MCF 10A (cell line): ENCODE data around the gene ABLIM3. TPM values are rescaled to one million over a fixed set of nuclear protein-coding genes. Genes with fewer than 3 reads are reported as not detected.
"Not testable (repeated sequence)": the region's sequence is repeated elsewhere in the genome, so short reads cannot be mapped to it uniquely, and the experiment has no call there.

Experiments used
- BruUV-seq: library from RNA; stranded (reverse); fragments of 400-500 nt; replicated peaks from 2 replicates; lab custom pipeline; 2021; lab: Mats Ljungman, UMichigan
- CTCF ChIA-PET: fragments of 300-600 bp; sonication (Branson Sonifier 250); formaldehyde crosslinking; extraction: SDS; loops from one replicate; lab custom pipeline; 2021; ENCODE audit warnings: antibody characterized with exemption, inconsistent platforms; lab: Yijun Ruan, JAX
- POLR2A ChIA-PET: fragments of 300-600, 350-650 bp; sonication (Branson Sonifier 250); formaldehyde crosslinking; extraction: SDS; loops from one replicate; lab custom pipeline; 2020; ENCODE audit warnings: antibody characterized with exemption, inconsistent platforms; lab: Yijun Ruan, JAX
- DNase-seq: peaks from one replicate; pipeline ENCODE4 v3.0.0-alpha.2; 2018; ENCODE audit not compliant: unreplicated experiment
- H3K27ac Mint-ChIP-seq: one replicate; pipeline ENCODE4 v1.8.0; 2022; ENCODE audit warnings: mild to moderate bottlenecking, low read depth, mixed read lengths; ENCODE audit not compliant: unreplicated experiment
- H3K27me3 Mint-ChIP-seq: one replicate; pipeline ENCODE4 v1.8.0; 2022; ENCODE audit warnings: mixed read lengths; ENCODE audit not compliant: insufficient read depth, unreplicated experiment
- H3K36me3 Mint-ChIP-seq: one replicate; pipeline ENCODE4 v1.8.0; 2022; ENCODE audit warnings: mild to moderate bottlenecking, moderate library complexity, mixed read lengths; ENCODE audit not compliant: insufficient read depth, unreplicated experiment
- H3K4me1 Mint-ChIP-seq: one replicate; pipeline ENCODE4 v1.8.0; 2022; ENCODE audit warnings: mixed read lengths; ENCODE audit not compliant: insufficient read depth, unreplicated experiment
- H3K4me3 Mint-ChIP-seq: one replicate; pipeline ENCODE4 v1.8.0; 2022; ENCODE audit warnings: mild to moderate bottlenecking, moderate library complexity, mixed read lengths; ENCODE audit not compliant: unreplicated experiment
- H3K9me3 Mint-ChIP-seq: one replicate; pipeline ENCODE4 v1.8.0; 2022; ENCODE audit warnings: mixed read lengths; ENCODE audit not compliant: unreplicated experiment
- intact Hi-C: fragments of 100-400 bp; cut with micrococcal nuclease; formaldehyde crosslinking; loops from 2 replicates; pipeline ENCODE4 v1.14.1; 2022
- total RNA-seq: library from RNA; stranded (reverse); gene quantifications from 2 replicates; pipeline ENCODE4 v1.2.3, GENCODE V29; 2022
- TF ChIP-seq, protein P1 (sequence below): fragments of 200-600 bp; IDR thresholded peaks from one replicate; pipeline ENCODE4 v1.8.0; 2022; ENCODE audit warnings: antibody characterized with exemption, mild to moderate bottlenecking; ENCODE audit not compliant: unreplicated experiment

ABLIM3 gene
- total RNA-seq, 1 experiment from 2014 or later = 168 TPM

DNA sequence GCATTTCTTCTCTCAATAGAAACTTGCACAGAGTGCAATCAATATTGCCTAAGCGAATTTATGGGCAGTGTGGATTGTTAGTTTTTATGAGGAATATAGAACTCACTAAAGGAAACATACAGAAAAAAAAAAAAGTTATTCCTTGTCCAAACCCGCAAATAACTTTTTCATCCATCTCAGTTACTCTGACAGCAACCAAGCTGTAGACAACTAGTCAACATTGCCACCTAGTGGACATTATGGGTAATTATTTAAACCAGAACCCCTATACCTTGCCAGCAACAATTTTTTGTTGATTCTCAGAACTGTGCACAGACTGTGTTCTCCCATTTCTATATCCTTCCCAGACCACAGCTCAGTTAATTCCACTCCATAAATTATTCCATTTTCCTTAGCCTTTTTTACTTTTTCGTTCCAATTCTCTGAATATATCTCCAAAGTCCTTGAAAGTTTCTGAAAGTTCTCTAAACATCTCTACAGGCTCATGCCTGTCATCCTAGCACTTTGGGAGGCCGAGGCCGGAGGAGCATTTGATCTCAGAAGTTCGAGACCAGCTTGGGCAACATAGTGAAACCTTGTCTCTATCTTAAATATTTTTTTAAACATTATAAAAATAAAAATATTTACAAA, 127.8 kb downstream of the ABLIM3 start:
- TF ChIP-seq, protein P1, sequence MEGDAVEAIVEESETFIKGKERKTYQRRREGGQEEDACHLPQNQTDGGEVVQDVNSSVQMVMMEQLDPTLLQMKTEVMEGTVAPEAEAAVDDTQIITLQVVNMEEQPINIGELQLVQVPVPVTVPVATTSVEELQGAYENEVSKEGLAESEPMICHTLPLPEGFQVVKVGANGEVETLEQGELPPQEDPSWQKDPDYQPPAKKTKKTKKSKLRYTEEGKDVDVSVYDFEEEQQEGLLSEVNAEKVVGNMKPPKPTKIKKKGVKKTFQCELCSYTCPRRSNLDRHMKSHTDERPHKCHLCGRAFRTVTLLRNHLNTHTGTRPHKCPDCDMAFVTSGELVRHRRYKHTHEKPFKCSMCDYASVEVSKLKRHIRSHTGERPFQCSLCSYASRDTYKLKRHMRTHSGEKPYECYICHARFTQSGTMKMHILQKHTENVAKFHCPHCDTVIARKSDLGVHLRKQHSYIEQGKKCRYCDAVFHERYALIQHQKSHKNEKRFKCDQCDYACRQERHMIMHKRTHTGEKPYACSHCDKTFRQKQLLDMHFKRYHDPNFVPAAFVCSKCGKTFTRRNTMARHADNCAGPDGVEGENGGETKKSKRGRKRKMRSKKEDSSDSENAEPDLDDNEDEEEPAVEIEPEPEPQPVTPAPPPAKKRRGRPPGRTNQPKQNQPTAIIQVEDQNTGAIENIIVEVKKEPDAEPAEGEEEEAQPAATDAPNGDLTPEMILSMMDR = peak; percentile 91
- no TSS peak for BruUV-seq
- H3K27me3 Mint-ChIP-seq = no peaks in the 10 kb centered on the region
- H3K27ac Mint-ChIP-seq = no peak overlapping the region
- CTCF ChIA-PET = interaction anchor here (0.5 to 3.6 kb wide), 56 partner anchors 9 to 1058 kb away, joined by 3 to 32 read pairs (median 4); no protein-coding TSS in a partner anchor
- no peak overlapping the region for H3K4me3 Mint-ChIP-seq
- no peaks in the 10 kb centered on the region for H3K36me3 Mint-ChIP-seq
- intact Hi-C loops = loop anchor here (1.0 to 10.0 kb wide), 7 partner anchors 102 to 827 kb away; no protein-coding TSS in a partner anchor
- peaks cover 8% of the 10 kb centered on the region for H3K9me3 Mint-ChIP-seq
- POLR2A ChIA-PET = interaction anchor here (0.6 to 1.3 kb wide), 9 partner anchors 22 to 537 kb away, joined by 3 to 7 read pairs (median 4); no protein-coding TSS in a partner anchor
- peak; percentile 84 for DNase-seq
- H3K4me1 Mint-ChIP-seq = peaks cover 14% of the 10 kb centered on the region

DNA sequence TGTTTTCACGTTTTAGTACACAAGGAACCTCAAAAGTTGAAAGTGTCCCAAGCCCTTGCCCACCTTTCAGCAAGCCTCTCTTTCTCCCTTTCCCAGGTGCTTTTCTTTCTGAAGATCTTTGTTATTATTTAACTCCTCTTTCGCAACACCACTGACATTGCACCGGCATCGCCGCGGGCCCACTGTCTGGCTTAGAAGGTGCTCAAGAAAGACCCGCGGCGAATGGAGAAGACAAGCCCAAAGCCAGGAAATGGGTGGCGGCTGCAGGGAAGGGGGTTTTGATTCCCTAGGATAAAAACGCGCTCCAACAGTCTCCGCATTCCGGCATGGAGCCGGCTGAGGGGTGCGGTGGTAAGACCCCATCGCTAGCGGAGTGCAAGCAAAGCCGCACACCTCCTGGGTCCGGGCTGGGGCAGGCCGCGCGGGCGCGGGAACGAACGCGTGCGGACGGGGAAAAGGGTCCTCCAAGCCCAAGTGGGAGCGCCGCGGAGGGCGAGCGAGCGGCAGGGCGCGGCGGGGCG, 130.0 kb downstream of the ABLIM3 start:
- TF ChIP-seq, protein P1 = no peak
- ChIA-PET CTCF (interaction anchor here (0.6 to 3.6 kb wide), 7 partner anchors 101 to 888 kb away, joined by 3 to 32 read pairs (median 5); partner anchors contain the start of gene FBXO38), POLR2A (interaction anchor here (0.9 kb wide), 1 partner anchor 129 kb away, joined by 3 read pairs; no protein-coding TSS in a partner anchor)
- BruUV-seq = no TSS peak
- Mint-ChIP-seq H3K36me3 (no peaks in the 10 kb centered on the region), H3K9me3 (peaks cover 8% of the 10 kb centered on the region), H3K4me1 (peaks cover 14% of the 10 kb centered on the region), H3K4me3 (peak overlapping the region; percentile 78), H3K27ac (no peak overlapping the region), H3K27me3 (no peaks in the 10 kb centered on the region)
- intact Hi-C loops = loop anchor here (5.0 kb wide), 1 partner anchor 86 kb away; the partner anchor contains the start of gene PCYOX1L
- peak; percentile 73 for DNase-seq

DNA sequence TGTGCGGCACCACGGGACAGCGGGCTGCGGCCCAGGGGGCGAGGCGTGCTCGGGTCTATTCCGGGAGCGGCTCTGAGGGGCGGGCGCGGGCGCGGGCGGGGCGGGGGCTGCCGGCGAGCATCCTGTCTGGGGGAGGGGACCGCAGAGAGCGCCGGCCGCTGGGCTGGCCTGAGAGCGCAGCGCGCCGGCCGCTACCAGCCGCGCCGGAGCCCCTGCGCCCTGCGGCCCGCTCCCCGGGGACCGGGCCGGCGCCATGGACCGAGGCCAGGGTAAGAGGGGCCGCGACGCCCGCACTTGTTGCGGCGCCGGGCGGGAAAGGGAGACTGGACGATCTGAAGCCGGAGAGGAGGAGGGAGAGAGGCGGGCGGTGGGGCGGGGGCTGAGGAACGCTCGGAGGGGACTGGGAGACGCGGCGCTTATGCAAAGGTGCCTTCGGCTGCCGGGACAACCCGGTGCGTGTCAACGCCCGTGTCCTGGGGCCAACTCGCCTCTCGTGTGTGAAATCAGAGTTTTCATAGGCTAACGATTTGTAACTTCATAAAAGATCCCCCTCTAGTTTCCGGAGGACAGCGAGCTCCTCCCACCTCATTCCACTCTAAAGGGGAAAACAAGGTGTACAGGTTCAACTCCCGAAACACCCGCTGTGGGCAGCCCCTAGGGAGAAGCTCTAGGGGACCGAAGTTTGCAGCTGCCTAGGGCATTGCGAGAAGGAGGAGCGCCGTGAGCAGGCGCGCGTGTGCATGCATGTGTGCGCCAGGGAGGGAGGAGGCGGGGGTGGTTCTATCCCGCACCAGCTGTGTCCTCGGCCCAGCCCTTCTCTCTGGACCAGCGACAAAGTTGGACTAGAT, 130.6 kb downstream of the ABLIM3 start, which contains the start of gene AFAP1L1:
TSS of gene AFAP1L1 (plus strand) at position 144 of the 848 bp plus-strand sequence. CDS start at position 254, 110 bp downstream.
- CTCF ChIA-PET = interaction anchor here (0.7 to 1.0 kb wide), 5 partner anchors 53 to 531 kb away, joined by 3 to 6 read pairs (median 4); partner anchors contain the start of gene ABLIM3
- POLR2A ChIA-PET = interaction anchor here (0.6 to 2.5 kb wide), 10 partner anchors 8 to 296 kb away, joined by 3 to 10 read pairs (median 4); partner anchors contain the start of genes CSNK1A1 and GRPEL2
- H3K4me3 Mint-ChIP-seq = peak within 1 kb of the TSS; percentile 78
- H3K9me3 Mint-ChIP-seq = peaks cover 8% of the 10 kb centered on the region
- intact Hi-C loops = loop anchor here (5.0 kb wide), 1 partner anchor 85 kb away; the partner anchor contains the start of gene PCYOX1L
- H3K36me3 Mint-ChIP-seq = no peaks in the 10 kb centered on the region
- DNase-seq = peak; percentile 55
- peak within 1 kb of the TSS; percentile 12 for H3K27ac Mint-ChIP-seq
- TF ChIP-seq, protein P1 = no peak
- H3K4me1 Mint-ChIP-seq = peaks cover 14% of the 10 kb centered on the region
- BruUV-seq = no TSS peak
- no peaks in the 10 kb centered on the region for H3K27me3 Mint-ChIP-seq

DNA sequence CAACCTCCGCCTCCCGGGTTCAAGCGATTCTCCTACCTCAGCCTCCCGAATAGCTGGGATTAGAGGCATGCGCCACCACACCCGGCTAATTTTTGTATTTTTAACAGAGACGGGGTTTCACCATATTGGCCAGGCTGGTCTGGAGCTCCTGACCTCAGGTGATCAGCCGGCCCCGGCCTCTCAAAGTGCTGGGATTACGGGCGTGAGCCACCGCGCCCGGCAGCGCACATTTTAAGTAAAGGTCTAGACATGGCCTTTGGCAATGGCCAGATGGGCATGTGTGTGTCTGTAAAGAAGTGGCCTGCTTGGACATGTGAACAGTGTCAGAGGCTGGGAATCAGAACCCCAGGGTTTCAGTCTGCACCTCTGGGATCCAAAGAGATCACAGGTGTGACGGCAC, 131.5 kb downstream of the ABLIM3 start:
- intact Hi-C loops = loop anchor here (5.0 kb wide), 1 partner anchor 85 kb away; the partner anchor contains the start of gene PCYOX1L
- not testable (repeated sequence) for DNase-seq, H3K36me3 Mint-ChIP-seq, BruUV-seq, H3K27ac Mint-ChIP-seq, H3K9me3 Mint-ChIP-seq, H3K27me3 Mint-ChIP-seq
- H3K4me3 Mint-ChIP-seq = peak overlapping the region; percentile 78
- POLR2A ChIA-PET = interaction anchor here (0.8 to 2.5 kb wide), 9 partner anchors 9 to 295 kb away, joined by 3 to 10 read pairs (median 3); partner anchors contain the start of genes CSNK1A1 and GRPEL2
- CTCF ChIA-PET = interaction anchor here (0.6 to 2.3 kb wide), 6 partner anchors 8 to 532 kb away, joined by 3 to 9 read pairs (median 4); partner anchors contain the start of gene ABLIM3
- H3K4me1 Mint-ChIP-seq = peaks cover 14% of the 10 kb centered on the region
